Measurements from ENCODE around the gene NFATC1.

The NFATC1 gene

DNA sequence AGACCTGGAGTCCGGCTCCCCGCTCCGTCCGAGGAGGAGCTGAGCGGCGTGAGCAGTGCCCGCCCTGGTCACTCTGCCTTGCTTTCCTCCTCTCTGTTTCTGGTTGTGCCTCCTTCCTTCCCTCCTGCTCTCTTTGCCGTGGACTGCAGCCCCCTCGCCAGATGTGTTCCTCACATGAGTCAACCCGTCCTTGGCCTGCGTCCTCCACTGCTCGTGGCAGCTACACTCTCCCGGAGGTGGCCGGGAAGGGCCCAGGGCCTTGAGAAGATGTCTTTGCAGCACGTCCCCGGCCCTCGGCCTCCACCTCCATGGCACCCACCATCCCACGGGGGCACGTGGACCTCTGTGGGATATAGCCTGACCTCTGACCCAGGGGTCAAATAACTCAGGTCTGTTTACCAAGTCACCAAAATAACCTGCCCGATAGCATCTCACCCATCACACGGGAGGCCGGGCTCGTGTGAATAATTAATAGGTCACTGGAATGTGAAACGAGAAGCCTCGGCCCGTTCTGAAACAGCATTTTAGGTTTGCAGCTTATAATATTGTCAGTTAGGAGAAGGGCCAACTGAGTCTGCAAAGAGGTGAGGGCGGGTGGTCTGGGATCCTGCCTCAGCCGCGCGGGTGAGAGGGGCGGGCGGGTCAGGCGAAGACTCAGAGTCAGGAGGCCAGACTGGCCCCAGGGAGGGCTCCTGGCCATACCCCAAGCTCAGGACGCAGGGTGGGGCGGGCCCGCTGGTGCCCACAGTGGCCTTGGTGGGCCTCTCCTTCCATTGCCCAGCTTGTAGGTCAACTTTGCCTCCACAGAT lies 42.6 kb downstream of the NFATC1 start:
- TF ChIP-seq, protein P1, sequence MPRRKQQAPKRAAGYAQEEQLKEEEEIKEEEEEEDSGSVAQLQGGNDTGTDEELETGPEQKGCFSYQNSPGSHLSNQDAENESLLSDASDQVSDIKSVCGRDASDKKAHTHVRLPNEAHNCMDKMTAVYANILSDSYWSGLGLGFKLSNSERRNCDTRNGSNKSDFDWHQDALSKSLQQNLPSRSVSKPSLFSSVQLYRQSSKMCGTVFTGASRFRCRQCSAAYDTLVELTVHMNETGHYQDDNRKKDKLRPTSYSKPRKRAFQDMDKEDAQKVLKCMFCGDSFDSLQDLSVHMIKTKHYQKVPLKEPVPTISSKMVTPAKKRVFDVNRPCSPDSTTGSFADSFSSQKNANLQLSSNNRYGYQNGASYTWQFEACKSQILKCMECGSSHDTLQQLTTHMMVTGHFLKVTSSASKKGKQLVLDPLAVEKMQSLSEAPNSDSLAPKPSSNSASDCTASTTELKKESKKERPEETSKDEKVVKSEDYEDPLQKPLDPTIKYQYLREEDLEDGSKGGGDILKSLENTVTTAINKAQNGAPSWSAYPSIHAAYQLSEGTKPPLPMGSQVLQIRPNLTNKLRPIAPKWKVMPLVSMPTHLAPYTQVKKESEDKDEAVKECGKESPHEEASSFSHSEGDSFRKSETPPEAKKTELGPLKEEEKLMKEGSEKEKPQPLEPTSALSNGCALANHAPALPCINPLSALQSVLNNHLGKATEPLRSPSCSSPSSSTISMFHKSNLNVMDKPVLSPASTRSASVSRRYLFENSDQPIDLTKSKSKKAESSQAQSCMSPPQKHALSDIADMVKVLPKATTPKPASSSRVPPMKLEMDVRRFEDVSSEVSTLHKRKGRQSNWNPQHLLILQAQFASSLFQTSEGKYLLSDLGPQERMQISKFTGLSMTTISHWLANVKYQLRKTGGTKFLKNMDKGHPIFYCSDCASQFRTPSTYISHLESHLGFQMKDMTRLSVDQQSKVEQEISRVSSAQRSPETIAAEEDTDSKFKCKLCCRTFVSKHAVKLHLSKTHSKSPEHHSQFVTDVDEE (CRISPR knock-in tag; IDR thresholded peaks at IDR 0.05) = no peak
- TF ChIP-seq ZC3H10 (CRISPR knock-in tag; IDR thresholded peaks at IDR 0.05) (no peak), ESRRG (CRISPR knock-in tag; IDR thresholded peaks at IDR 0.05) (no peak), ZFP30 (CRISPR knock-in tag; IDR thresholded peaks at IDR 0.05) (no peak), CSRNP3 (CRISPR knock-in tag; IDR thresholded peaks at IDR 0.05) (no peak), TCF4 (CRISPR knock-in tag; IDR thresholded peaks at IDR 0.05; ENCODE audit: borderline replicate concordance) (no peak), ZNF8 (CRISPR knock-in tag; IDR thresholded peaks at IDR 0.05) (no peak), ZNF70 (CRISPR knock-in tag; IDR thresholded peaks at IDR 0.05) (no peak), SNAI2 (CRISPR knock-in tag; IDR thresholded peaks at IDR 0.05) (no peak), ZFP3 (CRISPR knock-in tag; IDR thresholded peaks at IDR 0.05) (no peak), ISL1 (CRISPR knock-in tag; IDR thresholded peaks at IDR 0.05) (no peak), CSDC2 (CRISPR knock-in tag; IDR thresholded peaks at IDR 0.05) (no peak), OSR1 (CRISPR knock-in tag; IDR thresholded peaks at IDR 0.05) (no peak), BACH2 (CRISPR knock-in tag; IDR thresholded peaks at IDR 0.05; ENCODE audit: borderline replicate concordance) (no peak), GLIS3 (CRISPR knock-in tag; IDR thresholded peaks at IDR 0.05) (no peak), ZNF565 (CRISPR knock-in tag; conservative IDR thresholded peaks at IDR 0.05; ENCODE audit: low read depth) (no peak), ARNTL (CRISPR knock-in tag; IDR thresholded peaks at IDR 0.05; ENCODE audit: borderline replicate concordance, low read depth) (no peak)
- TF ChIP-seq, protein P2, sequence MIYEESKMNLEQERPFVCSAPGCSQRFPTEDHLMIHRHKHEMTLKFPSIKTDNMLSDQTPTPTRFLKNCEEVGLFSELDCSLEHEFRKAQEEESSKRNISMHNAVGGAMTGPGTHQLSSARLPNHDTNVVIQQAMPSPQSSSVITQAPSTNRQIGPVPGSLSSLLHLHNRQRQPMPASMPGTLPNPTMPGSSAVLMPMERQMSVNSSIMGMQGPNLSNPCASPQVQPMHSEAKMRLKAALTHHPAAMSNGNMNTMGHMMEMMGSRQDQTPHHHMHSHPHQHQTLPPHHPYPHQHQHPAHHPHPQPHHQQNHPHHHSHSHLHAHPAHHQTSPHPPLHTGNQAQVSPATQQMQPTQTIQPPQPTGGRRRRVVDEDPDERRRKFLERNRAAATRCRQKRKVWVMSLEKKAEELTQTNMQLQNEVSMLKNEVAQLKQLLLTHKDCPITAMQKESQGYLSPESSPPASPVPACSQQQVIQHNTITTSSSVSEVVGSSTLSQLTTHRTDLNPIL (CRISPR knock-in tag; IDR thresholded peaks at IDR 0.05; ENCODE audit: low read depth) = no peak
- TF ChIP-seq, protein P3, sequence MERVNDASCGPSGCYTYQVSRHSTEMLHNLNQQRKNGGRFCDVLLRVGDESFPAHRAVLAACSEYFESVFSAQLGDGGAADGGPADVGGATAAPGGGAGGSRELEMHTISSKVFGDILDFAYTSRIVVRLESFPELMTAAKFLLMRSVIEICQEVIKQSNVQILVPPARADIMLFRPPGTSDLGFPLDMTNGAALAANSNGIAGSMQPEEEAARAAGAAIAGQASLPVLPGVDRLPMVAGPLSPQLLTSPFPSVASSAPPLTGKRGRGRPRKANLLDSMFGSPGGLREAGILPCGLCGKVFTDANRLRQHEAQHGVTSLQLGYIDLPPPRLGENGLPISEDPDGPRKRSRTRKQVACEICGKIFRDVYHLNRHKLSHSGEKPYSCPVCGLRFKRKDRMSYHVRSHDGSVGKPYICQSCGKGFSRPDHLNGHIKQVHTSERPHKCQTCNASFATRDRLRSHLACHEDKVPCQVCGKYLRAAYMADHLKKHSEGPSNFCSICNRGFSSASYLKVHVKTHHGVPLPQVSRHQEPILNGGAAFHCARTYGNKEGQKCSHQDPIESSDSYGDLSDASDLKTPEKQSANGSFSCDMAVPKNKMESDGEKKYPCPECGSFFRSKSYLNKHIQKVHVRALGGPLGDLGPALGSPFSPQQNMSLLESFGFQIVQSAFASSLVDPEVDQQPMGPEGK (CRISPR knock-in tag; IDR thresholded peaks at IDR 0.05; ENCODE audit: borderline replicate concordance) = no peak
- ATAC-seq = no peak

- no peak for ATAC-seq
- TF ChIP-seq PPARA (CRISPR knock-in tag; IDR thresholded peaks at IDR 0.05; ENCODE audit: borderline replicate concordance) (no peak), BACH2 (CRISPR knock-in tag; IDR thresholded peaks at IDR 0.05; ENCODE audit: borderline replicate concordance) (no peak), ARNTL (CRISPR knock-in tag; IDR thresholded peaks at IDR 0.05; ENCODE audit: borderline replicate concordance, low read depth) (no peak), RARB (CRISPR knock-in tag; IDR thresholded peaks at IDR 0.05) (no peak), TOX (CRISPR knock-in tag; IDR thresholded peaks at IDR 0.05; ENCODE audit: borderline replicate concordance) (no peak), ISL1 (CRISPR knock-in tag; IDR thresholded peaks at IDR 0.05) (no peak), GLIS3 (CRISPR knock-in tag; IDR thresholded peaks at IDR 0.05) (no peak), ZNF70 (CRISPR knock-in tag; IDR thresholded peaks at IDR 0.05) (no peak), ZNF8 (CRISPR knock-in tag; IDR thresholded peaks at IDR 0.05) (no peak)
- TF ChIP-seq, protein P1 (CRISPR knock-in tag; IDR thresholded peaks at IDR 0.05) = no peak
- TF ChIP-seq, protein P2 (CRISPR knock-in tag; IDR thresholded peaks at IDR 0.05; ENCODE audit: low read depth) = no peak
- TF ChIP-seq, protein P3 (CRISPR knock-in tag; IDR thresholded peaks at IDR 0.05; ENCODE audit: borderline replicate concordance) = no peak
These were observed 43.3 kb downstream of the NFATC1 start for GRCh38 chr18:79438898-79439627.
